Measurements from ENCODE around the gene PAX2.

GRCh38 chr10:100829933-100830727 is 84.7 kb downstream of the PAX2 start:
- TF ChIP-seq PATZ1 (CRISPR knock-in tag; IDR thresholded peaks at IDR 0.05; ENCODE audit: borderline replicate concordance) (no peak), ZFP3 (CRISPR knock-in tag; IDR thresholded peaks at IDR 0.05) (no peak), OSR1 (CRISPR knock-in tag; IDR thresholded peaks at IDR 0.05) (no peak), ZFP30 (CRISPR knock-in tag; IDR thresholded peaks at IDR 0.05) (no peak), ZNF70 (CRISPR knock-in tag; IDR thresholded peaks at IDR 0.05) (no peak), ARNTL (CRISPR knock-in tag; IDR thresholded peaks at IDR 0.05; ENCODE audit: borderline replicate concordance, low read depth) (no peak), PPARA (CRISPR knock-in tag; IDR thresholded peaks at IDR 0.05; ENCODE audit: borderline replicate concordance) (no peak), ESRRG (CRISPR knock-in tag; IDR thresholded peaks at IDR 0.05) (no peak), CREB5 (CRISPR knock-in tag; IDR thresholded peaks at IDR 0.05; ENCODE audit: low read depth) (no peak), CSDC2 (CRISPR knock-in tag; IDR thresholded peaks at IDR 0.05) (no peak), TSHZ2 (CRISPR knock-in tag; IDR thresholded peaks at IDR 0.05) (no peak), GLIS3 (CRISPR knock-in tag; IDR thresholded peaks at IDR 0.05) (no peak), ISL1 (CRISPR knock-in tag; IDR thresholded peaks at IDR 0.05) (no peak), CSRNP3 (CRISPR knock-in tag; IDR thresholded peaks at IDR 0.05) (no peak)

Measured in SK-N-SH treated with all-trans-retinoic acid at 6 μM for 48 hours (cell line).